ENCODE data around the gene RNF38. TPM values are rescaled to one million over a fixed set of nuclear protein-coding genes. Genes with fewer than 3 reads are reported as not detected.

Gene RNF38
- polyA plus RNA-seq, 1 donor from 2014 or later = 61.9 TPM

- no peaks in the 10 kb centered on the region for H3K9me3 ChIP-seq (ENCODE audit: low read length)
- no peaks in the 10 kb centered on the region for H3K27me3 ChIP-seq (ENCODE audit: insufficient read depth, low read depth, low read length)
- no peaks in the 10 kb centered on the region for H3K36me3 ChIP-seq (ENCODE audit: insufficient read depth, low read length)
- TF ChIP-seq EZH2 (IDR thresholded peaks at IDR 0.05; ENCODE audit: borderline replicate concordance, insufficient read depth, low read length, poor library complexity, severe bottlenecking) = no peak
- no peak overlapping the region for H3K4me2 ChIP-seq (ENCODE audit: low read length)
- no peak overlapping the region for H3K27ac ChIP-seq (ENCODE audit: low read length)
- H3K79me2 ChIP-seq (replicated peaks; ENCODE audit: insufficient read depth, low read length) = no peaks in the 10 kb centered on the region
- no peak overlapping the region for H3K9ac ChIP-seq (ENCODE audit: low read length)
- H3K9me2 ChIP-seq (ENCODE audit: insufficient read depth, low read length) = no peaks in the 10 kb centered on the region
- no peaks in the 10 kb centered on the region for H4K20me1 ChIP-seq (ENCODE audit: insufficient read depth)
- H3K4me3 ChIP-seq (ENCODE audit: low read length) = no peak overlapping the region
- no peaks in the 10 kb centered on the region for H3F3A ChIP-seq (ENCODE audit: insufficient read depth, low read length, poor library complexity, severe bottlenecking)
- H2AFZ ChIP-seq (ENCODE audit: low read depth, low read length) = no peak overlapping the region
Observed at GRCh38 chr9:36288070-36288469, 112.0 kb downstream of the RNF38 start.

Other genes with a start within 250 kb of the RNF38 start
- gene CCIN, start 230.9 kb downstream of the RNF38 start, polyA plus RNA-seq = not detected in 2 replicates
- 420 and 461 TPM in 2 replicates for gene CLTA, start 209.3 kb downstream of the RNF38 start, polyA plus RNA-seq
- gene GNE, start 141.8 kb downstream of the RNF38 start, polyA plus RNA-seq = 22.7 and 29.2 TPM in 2 replicates
- 1.8 and 4.7 TPM in 2 replicates for gene MELK, start 172.6 kb upstream of the RNF38 start, polyA plus RNA-seq

All from neural cell (in vitro differentiated cells).